SK-N-MC (cell line): ENCODE results near the gene C1QTNF9.

Experiments
- EZH2 ChIP-seq: fragments of 200-600 bp; sonication (generic); IDR thresholded peaks from one replicate; pipeline ENCODE4 v1.6.1; 2017; ENCODE audit warnings: antibody characterized with exemption
- POLR2AphosphoS5 ChIP-seq: IDR thresholded peaks from 2 replicates; pipeline ENCODE4 v1.6.1; 2012; ENCODE audit warnings: mild to moderate bottlenecking, low read depth, low read length, borderline replicate concordance

DNA sequence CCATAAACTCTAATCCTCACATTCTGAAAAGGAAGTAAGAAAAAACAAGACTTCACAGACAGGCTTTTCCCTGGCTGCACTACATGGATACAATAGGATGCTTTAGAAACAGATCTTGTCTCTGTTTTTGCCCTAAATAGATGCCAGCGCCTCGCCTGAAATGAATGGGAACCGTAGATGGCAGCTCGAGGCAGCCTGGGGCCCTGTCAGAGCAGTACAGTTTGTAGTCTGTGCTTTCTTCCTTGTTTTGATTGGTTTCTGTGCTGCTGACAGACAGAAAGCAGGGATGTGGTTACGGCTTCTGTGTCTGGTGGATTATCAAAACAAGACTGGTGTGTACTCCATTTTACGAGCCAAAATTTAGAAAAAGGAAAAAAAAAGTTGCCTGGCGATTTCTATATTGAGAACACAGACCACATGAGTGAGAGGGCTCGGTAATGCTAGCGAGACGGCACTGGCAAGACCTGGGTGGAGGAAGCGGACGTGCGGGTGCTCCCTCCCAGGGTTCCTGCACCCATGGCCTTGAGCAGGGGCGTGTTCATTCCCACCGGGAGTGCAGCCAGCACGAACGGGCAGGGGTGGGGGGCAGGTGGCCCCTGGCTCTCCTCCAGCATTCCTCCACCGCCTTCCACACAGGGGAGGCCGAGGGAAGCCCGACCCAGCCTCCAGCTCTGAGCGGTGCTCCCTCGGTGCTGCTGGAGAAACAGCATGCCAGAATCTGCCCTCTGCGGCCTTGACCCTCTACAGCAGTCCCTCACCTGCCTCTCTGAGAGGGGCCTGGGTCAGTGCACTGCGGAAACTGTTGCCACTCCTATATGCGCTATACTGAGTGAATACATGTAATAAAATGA, 37.6 kb upstream of the C1QTNF9 start:
- no peak for TF ChIP-seq EZH2
- TF ChIP-seq POLR2AphosphoS5, result no peak
